ENCODE data around the gene PRELID2. TPM values are rescaled to one million over a fixed set of nuclear protein-coding genes. Genes with fewer than 3 reads are reported as not detected.
"Not testable (repeated sequence)": the region's sequence is repeated elsewhere in the genome, so short reads cannot be mapped to it uniquely, and the experiment has no call there.

PRELID2 gene
- total RNA-seq, 1 donor from 2014 or later = 21.4 TPM

- H3K4me1 Mint-ChIP-seq (ENCODE audit: low read depth) = peaks cover 13% of the 10 kb centered on the region
- peaks cover 11% of the 10 kb centered on the region for H3K27me3 Mint-ChIP-seq
- no peak overlapping the region for H3K4me3 Mint-ChIP-seq (ENCODE audit: low read depth)
- H3K27ac Mint-ChIP-seq = no peak overlapping the region
- no peak for TF ChIP-seq CTCF (IDR thresholded peaks at IDR 0.05; ENCODE audit: unreplicated experiment)
- H3K36me3 Mint-ChIP-seq (ENCODE audit: insufficient read depth) = no peaks in the 10 kb centered on the region
- no peak for DNase-seq (ENCODE audit: low spot score, unreplicated experiment)
- no peaks in the 10 kb centered on the region for H3K9me3 Mint-ChIP-seq (ENCODE audit: low read depth)
Measured at GRCh38 chr5:145838276-145838675, 3.1 kb upstream of the PRELID2 start.

GRCh38 chr5:145836241-145836640, 1.1 kb upstream of the PRELID2 start:
- not testable (repeated sequence) for H3K27ac Mint-ChIP-seq; H3K9me3 Mint-ChIP-seq (ENCODE audit: low read depth); DNase-seq (ENCODE audit: low spot score, unreplicated experiment); H3K36me3 Mint-ChIP-seq (ENCODE audit: insufficient read depth)
- Mint-ChIP-seq H3K27me3 (peaks cover 11% of the 10 kb centered on the region), H3K4me1 (ENCODE audit: low read depth) (peaks cover 17% of the 10 kb centered on the region), H3K4me3 (ENCODE audit: low read depth) (peak overlapping the region; percentile 73)

- Mint-ChIP-seq H3K4me1 (ENCODE audit: low read depth) (peaks cover 17% of the 10 kb centered on the region), H3K4me3 (ENCODE audit: low read depth) (peak overlapping the region; percentile 73), H3K27me3 (peaks cover 11% of the 10 kb centered on the region), H3K9me3 (ENCODE audit: low read depth) (no peaks in the 10 kb centered on the region), H3K27ac (peak overlapping the region; percentile 73), H3K36me3 (ENCODE audit: insufficient read depth) (no peaks in the 10 kb centered on the region)
- TF ChIP-seq CTCF (IDR thresholded peaks at IDR 0.05; ENCODE audit: unreplicated experiment) = no peak
- DNase-seq (ENCODE audit: low spot score, unreplicated experiment) = no peak
Measured at GRCh38 chr5:145835848-145836239, 702 bp upstream of the PRELID2 start.

- Mint-ChIP-seq H3K9me3 (ENCODE audit: low read depth) (no peaks in the 10 kb centered on the region), H3K27ac (no peak overlapping the region), H3K4me3 (ENCODE audit: low read depth) (peak overlapping the region; percentile 73), H3K27me3 (peaks cover 8% of the 10 kb centered on the region), H3K36me3 (ENCODE audit: insufficient read depth) (no peaks in the 10 kb centered on the region), H3K4me1 (ENCODE audit: low read depth) (peaks cover 17% of the 10 kb centered on the region)
- no peak for DNase-seq (ENCODE audit: low spot score, unreplicated experiment)
- TF ChIP-seq CTCF (IDR thresholded peaks at IDR 0.05; ENCODE audit: unreplicated experiment) = no peak
Measured at GRCh38 chr5:145834554-145834916, 607 bp downstream of the PRELID2 start.

- H3K27me3 Mint-ChIP-seq = peaks cover 4% of the 10 kb centered on the region
- no peaks in the 10 kb centered on the region for H3K9me3 Mint-ChIP-seq (ENCODE audit: low read depth)
- no peak for DNase-seq (ENCODE audit: low spot score, unreplicated experiment)
- H3K4me3 Mint-ChIP-seq (ENCODE audit: low read depth) = peak overlapping the region; percentile 56
- H3K4me1 Mint-ChIP-seq (ENCODE audit: low read depth) = peaks cover 18% of the 10 kb centered on the region
- TF ChIP-seq CTCF (IDR thresholded peaks at IDR 0.05; ENCODE audit: unreplicated experiment) = no peak
- no peaks in the 10 kb centered on the region for H3K36me3 Mint-ChIP-seq (ENCODE audit: insufficient read depth)
- H3K27ac Mint-ChIP-seq = no peak overlapping the region
Measured at GRCh38 chr5:145833631-145834200, 1.4 kb downstream of the PRELID2 start.

- H3K4me1 Mint-ChIP-seq (ENCODE audit: low read depth) = peaks cover 17% of the 10 kb centered on the region
- no peak for TF ChIP-seq CTCF (IDR thresholded peaks at IDR 0.05; ENCODE audit: unreplicated experiment)
- H3K36me3 Mint-ChIP-seq (ENCODE audit: insufficient read depth) = no peaks in the 10 kb centered on the region
- H3K27ac Mint-ChIP-seq = no peak overlapping the region
- H3K27me3 Mint-ChIP-seq = no peaks in the 10 kb centered on the region
- DNase-seq (ENCODE audit: low spot score, unreplicated experiment) = no peak
- H3K4me3 Mint-ChIP-seq (ENCODE audit: low read depth) = no peak overlapping the region
- H3K9me3 Mint-ChIP-seq (ENCODE audit: low read depth) = no peaks in the 10 kb centered on the region
Measured at GRCh38 chr5:145830594-145830993, 4.5 kb downstream of the PRELID2 start.
